GM21723 (cell line): ENCODE results near the gene SLC2A9.

Source experiments
- ATAC-seq: cut with Tn5 transposase; IDR thresholded peaks from one replicate; pipeline ENCODE4 v1.9.1; 2021; ENCODE audit warnings: mild to moderate bottlenecking, moderate library complexity; ENCODE audit not compliant: unreplicated experiment

SLC2A9 gene

GRCh38 chr4:9899306-9900055, 121.8 kb downstream of the SLC2A9 start:
- ATAC-seq, result no peak

GRCh38 chr4:9898596-9899305, 122.5 kb downstream of the SLC2A9 start:
- no peak for ATAC-seq

GRCh38 chr4:9895333-9895705, 126.0 kb downstream of the SLC2A9 start:
- no peak for ATAC-seq

- ATAC-seq, result no peak
These were observed 126.5 kb downstream of the SLC2A9 start for GRCh38 chr4:9894644-9895332.

GRCh38 chr4:9893329-9894108, 127.8 kb downstream of the SLC2A9 start:
- no peak for ATAC-seq

- no peak for ATAC-seq
These were observed 129.6 kb downstream of the SLC2A9 start for GRCh38 chr4:9891740-9892139.

GRCh38 chr4:9891056-9891455, 130.2 kb downstream of the SLC2A9 start:
- ATAC-seq, result no peak

GRCh38 chr4:9889306-9889705, 132.0 kb downstream of the SLC2A9 start:
- no peak for ATAC-seq

GRCh38 chr4:9885958-9886357, 135.3 kb downstream of the SLC2A9 start:
- no peak for ATAC-seq

- ATAC-seq, result no peak
These were observed 140.7 kb downstream of the SLC2A9 start for GRCh38 chr4:9880406-9881197.

- ATAC-seq, result no peak
These were observed 144.2 kb downstream of the SLC2A9 start for GRCh38 chr4:9877123-9877522.

GRCh38 chr4:9875516-9875915, 145.8 kb downstream of the SLC2A9 start:
- ATAC-seq, result no peak

GRCh38 chr4:9874385-9874784, 146.9 kb downstream of the SLC2A9 start:
- ATAC-seq, result no peak

GRCh38 chr4:9870165-9870790, 151.0 kb downstream of the SLC2A9 start:
- ATAC-seq, result no peak

GRCh38 chr4:9867751-9868425, 153.4 kb downstream of the SLC2A9 start:
- ATAC-seq, result no peak

- no peak for ATAC-seq
These were observed 154.4 kb downstream of the SLC2A9 start for GRCh38 chr4:9866931-9867330.

GRCh38 chr4:9861561-9861960, 159.7 kb downstream of the SLC2A9 start:
- no peak for ATAC-seq

GRCh38 chr4:9859810-9860209, 161.5 kb downstream of the SLC2A9 start:
- ATAC-seq, result no peak

GRCh38 chr4:9849538-9849920, 171.8 kb downstream of the SLC2A9 start:
- ATAC-seq, result no peak
